Keratinocyte (primary cell): ENCODE data around the gene ST6GALNAC5. TPM values are rescaled to one million over a fixed set of nuclear protein-coding genes. Genes with fewer than 3 reads are reported as not detected.

Experiments
- DNase-seq: peaks from one replicate; pipeline ENCODE4 v3.0.0-alpha.2; 2011; ENCODE audit warnings: low read depth, missing footprints, low spot score
- FAIRE-seq: peaks from 2 replicates; lab custom pipeline; 2011; peaks lifted over from hg19 to GRCh38; lab: Jason Lieb, UNC
- H2AFZ ChIP-seq: 2 replicates; pipeline ENCODE4 v1.6.0; 2012; ENCODE audit warnings: low read length, control low read depth, inconsistent platforms; ENCODE audit not compliant: control insufficient read depth
- H3K27ac ChIP-seq: 2 replicates; pipeline ENCODE4 v1.5.1; 2011; ENCODE audit warnings: low read length; ENCODE audit not compliant: control insufficient read depth, insufficient read depth
- H3K27me3 ChIP-seq: 3 replicates; pipeline ENCODE4 v1.6.0; 2011; ENCODE audit warnings: low read length; ENCODE audit not compliant: control insufficient read depth, insufficient read depth; ENCODE audit errors: extremely low read depth
- H3K36me3 ChIP-seq, 2 experiments: 2 replicates in 1 of 2; 3 replicates in 1 of 2; pipeline ENCODE4 v1.5.1; 2011; ENCODE audit warnings: low read length in 2 of 2, mild to moderate bottlenecking in 1 of 2; ENCODE audit not compliant: control insufficient read depth in 2 of 2, insufficient read depth in 2 of 2; ENCODE audit errors: extremely low read depth in 1 of 2
- H3K4me1 ChIP-seq: 3 replicates; pipeline ENCODE4 v1.5.1; 2011; ENCODE audit warnings: low read length; ENCODE audit not compliant: control insufficient read depth, insufficient read depth; ENCODE audit errors: extremely low read depth
- H3K4me2 ChIP-seq: 3 replicates; pipeline ENCODE4 v1.6.0; 2011; ENCODE audit warnings: low read depth, low read length; ENCODE audit not compliant: control insufficient read depth, insufficient read depth; ENCODE audit errors: extremely low read depth
- H3K4me3 ChIP-seq, 3 experiments: fragments of 200-600 bp in 1 of 3; sonication (generic) in 1 of 3; 2 replicates in 2 of 3; 3 replicates in 1 of 3; pipeline ENCODE4 v1.5.1; 2011 to 2016; ENCODE audit warnings: low read length in 3 of 3, mild to moderate bottlenecking in 3 of 3, control low read depth in 2 of 3, inconsistent platforms in 1 of 3, low read depth in 1 of 3, mixed read lengths in 1 of 3, mixed run types in 1 of 3, moderate library complexity in 1 of 3; ENCODE audit not compliant: control insufficient read depth in 2 of 3, insufficient read depth in 2 of 3; ENCODE audit errors: extremely low read depth in 1 of 3
- H3K79me2 ChIP-seq: 2 replicates; pipeline ENCODE4 v1.6.0; 2012; ENCODE audit warnings: low read length; ENCODE audit not compliant: control insufficient read depth, insufficient read depth
- H3K9ac ChIP-seq: 3 replicates; pipeline ENCODE4 v1.6.0; 2011; ENCODE audit warnings: low read length; ENCODE audit not compliant: control insufficient read depth, insufficient read depth; ENCODE audit errors: extremely low read depth
- H3K9me1 ChIP-seq: 3 replicates; pipeline ENCODE4 v1.6.0; 2011; ENCODE audit warnings: low read length; ENCODE audit not compliant: control insufficient read depth, insufficient read depth; ENCODE audit errors: extremely low read depth
- H3K9me3 ChIP-seq: 2 replicates; pipeline ENCODE4 v1.5.1; 2012; ENCODE audit warnings: low read depth, low read length; ENCODE audit not compliant: control insufficient read depth
- H4K20me1 ChIP-seq: 3 replicates; pipeline ENCODE4 v1.6.0; 2011; ENCODE audit warnings: low read length; ENCODE audit not compliant: control insufficient read depth, insufficient read depth; ENCODE audit errors: extremely low read depth
- CTCF ChIP-seq, 3 experiments: IDR thresholded peaks in 1 of 3; conservative IDR thresholded peaks in 1 of 3; optimal IDR thresholded peaks in 1 of 3; 2 replicates in 2 of 3; 3 replicates in 1 of 3; pipeline versions ENCODE3 to v1.5.1; 2011; ENCODE audit warnings: low read length in 3 of 3, mild to moderate bottlenecking in 3 of 3, moderate library complexity in 2 of 3, control low read depth in 1 of 3, inconsistent platforms in 1 of 3; ENCODE audit not compliant: insufficient read depth in 2 of 3; ENCODE audit errors: extremely low read depth in 1 of 3
- EZH2 ChIP-seq: IDR thresholded peaks from one replicate; pipeline ENCODE4 v1.6.1; 2012; ENCODE audit warnings: inconsistent platforms, mild to moderate bottlenecking, low read length, moderate library complexity
- dilution Hi-C: fragments of 300-500 bp; cut with MboI; formaldehyde crosslinking; loops from one replicate; pipeline ENCODE4 v1.7.0; 2020; ENCODE audit warnings: low sequenced_read_pairs; ENCODE audit not compliant: extremely low pct_ligation_motif_present
- polyA plus RNA-seq, 5 experiments: library from polyadenylated mRNA; depleted of rRNA in 3 of 5; stranded (reverse) in 3 of 5; stranded (forward) in 1 of 5; unstranded in 1 of 5; fragments of >200 nt; gene quantifications; 1 replicate in 1 of 5; 2 replicates in 3 of 5; 3 replicates in 1 of 5; pipeline versions ENCODE4 v1.2.1 to v1.2.3, GENCODE V29; 2011 to 2012; ENCODE audit warnings: missing spikeins in 2 of 5, low read depth in 1 of 5, low replicate concordance in 1 of 5

ST6GALNAC5 gene
- polyA plus RNA-seq, 1 donor (not counting 4 experiments of a cell fraction or from before 2014, with no cell fraction given): 12.8 TPM

GRCh38 chr1:77064246-77064645 lies 197.0 kb downstream of the ST6GALNAC5 start:
- Histone ChIP-seq H2AFZ (no peak overlapping the region), H3K4me2 (no peak overlapping the region), H3K4me1 (peaks cover 8% of the 10 kb centered on the region), H3K9me3 (no peaks in the 10 kb centered on the region), H3K9me1 (no peaks in the 10 kb centered on the region), H3K36me3 (peaks cover 0 to 2% of the 10 kb centered on the region in 2 experiments), H3K27ac (no peak overlapping the region), H3K9ac (no peak overlapping the region), H3K79me2 (no peaks in the 10 kb centered on the region), H3K4me3 (no peak overlapping the region), H4K20me1 (no peaks in the 10 kb centered on the region), H3K27me3 (no peaks in the 10 kb centered on the region)
- dilution Hi-C loops: no loop called here
- TF ChIP-seq EZH2: no peak
- no peak for TF ChIP-seq CTCF (optimal IDR thresholded peaks at IDR 0.05 in 1 of 3, IDR thresholded peaks at IDR 0.05 in 1 of 3, conservative IDR thresholded peaks at IDR 0.05 in 1 of 3; ENCODE audit: extremely low read depth in 1 of 3, insufficient read depth in 2 of 3, low read length in 3 of 3)
- no peak for FAIRE-seq
- DNase-seq: no peak

- Histone ChIP-seq H3K4me3 (no peak overlapping the region), H3K9ac (no peak overlapping the region), H3K9me1 (no peaks in the 10 kb centered on the region), H3K9me3 (no peaks in the 10 kb centered on the region), H3K4me1 (peaks cover 8% of the 10 kb centered on the region), H3K79me2 (no peaks in the 10 kb centered on the region), H2AFZ (no peak overlapping the region), H3K27ac (no peak overlapping the region), H4K20me1 (no peaks in the 10 kb centered on the region), H3K4me2 (no peak overlapping the region), H3K36me3 (peaks cover 0 to 2% of the 10 kb centered on the region in 2 experiments), H3K27me3 (no peaks in the 10 kb centered on the region)
- FAIRE-seq: no peak
- no peak for DNase-seq
- no peak for TF ChIP-seq CTCF (optimal IDR thresholded peaks at IDR 0.05 in 1 of 3, IDR thresholded peaks at IDR 0.05 in 1 of 3, conservative IDR thresholded peaks at IDR 0.05 in 1 of 3; ENCODE audit: extremely low read depth in 1 of 3, insufficient read depth in 2 of 3, low read length in 3 of 3)
- no peak for TF ChIP-seq EZH2
- dilution Hi-C loops: no loop called here
Measured at GRCh38 chr1:77065693-77066342, 198.5 kb downstream of the ST6GALNAC5 start.
